Measurements from ENCODE around the gene AADACL3. TPM values are rescaled to one million over a fixed set of nuclear protein-coding genes. Genes with fewer than 3 reads are reported as not detected.
"Not testable (repeated sequence)": the region's sequence is repeated elsewhere in the genome, so short reads cannot be mapped to it uniquely, and the experiment has no call there.

The AADACL3 gene
- total RNA-seq, 1 donor from 2014 or later = not detected

DNA sequence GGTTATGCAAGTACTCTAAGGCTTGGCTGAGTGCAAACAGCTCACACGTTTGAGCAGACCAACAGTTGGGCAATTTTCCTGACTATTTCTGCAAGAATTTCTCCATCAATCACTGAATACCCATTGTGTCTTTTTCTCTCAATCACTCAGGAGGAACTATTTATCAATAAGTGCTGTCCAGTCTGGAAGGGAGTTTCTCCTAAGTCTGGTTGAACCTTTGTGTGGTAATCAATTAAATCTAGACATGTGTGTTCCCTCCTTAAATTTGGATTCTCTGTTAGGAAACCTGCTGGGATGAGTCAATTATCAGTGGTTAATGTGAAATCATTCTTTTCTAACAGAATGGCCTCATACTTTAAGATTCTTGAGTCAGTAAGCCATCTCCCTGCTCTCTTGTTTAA is 6.8 kb upstream of the AADACL3 start:
- H3K36me3 Mint-ChIP-seq (ENCODE audit: low read depth) = no peaks in the 10 kb centered on the region
- no peak for DNase-seq (ENCODE audit: low read depth, low spot score)
- H3K4me3 Mint-ChIP-seq = no peak overlapping the region
- no peak overlapping the region for H3K27ac Mint-ChIP-seq (ENCODE audit: unreplicated experiment)
- peaks cover 4% of the 10 kb centered on the region for H3K27me3 Mint-ChIP-seq (ENCODE audit: low read depth)
- TF ChIP-seq, protein P1, sequence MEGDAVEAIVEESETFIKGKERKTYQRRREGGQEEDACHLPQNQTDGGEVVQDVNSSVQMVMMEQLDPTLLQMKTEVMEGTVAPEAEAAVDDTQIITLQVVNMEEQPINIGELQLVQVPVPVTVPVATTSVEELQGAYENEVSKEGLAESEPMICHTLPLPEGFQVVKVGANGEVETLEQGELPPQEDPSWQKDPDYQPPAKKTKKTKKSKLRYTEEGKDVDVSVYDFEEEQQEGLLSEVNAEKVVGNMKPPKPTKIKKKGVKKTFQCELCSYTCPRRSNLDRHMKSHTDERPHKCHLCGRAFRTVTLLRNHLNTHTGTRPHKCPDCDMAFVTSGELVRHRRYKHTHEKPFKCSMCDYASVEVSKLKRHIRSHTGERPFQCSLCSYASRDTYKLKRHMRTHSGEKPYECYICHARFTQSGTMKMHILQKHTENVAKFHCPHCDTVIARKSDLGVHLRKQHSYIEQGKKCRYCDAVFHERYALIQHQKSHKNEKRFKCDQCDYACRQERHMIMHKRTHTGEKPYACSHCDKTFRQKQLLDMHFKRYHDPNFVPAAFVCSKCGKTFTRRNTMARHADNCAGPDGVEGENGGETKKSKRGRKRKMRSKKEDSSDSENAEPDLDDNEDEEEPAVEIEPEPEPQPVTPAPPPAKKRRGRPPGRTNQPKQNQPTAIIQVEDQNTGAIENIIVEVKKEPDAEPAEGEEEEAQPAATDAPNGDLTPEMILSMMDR (conservative IDR thresholded peaks at IDR 0.05) = no peak
- peaks cover 6% of the 10 kb centered on the region for H3K4me1 Mint-ChIP-seq
- H3K9me3 Mint-ChIP-seq = peaks cover under 1% of the 10 kb centered on the region

DNA sequence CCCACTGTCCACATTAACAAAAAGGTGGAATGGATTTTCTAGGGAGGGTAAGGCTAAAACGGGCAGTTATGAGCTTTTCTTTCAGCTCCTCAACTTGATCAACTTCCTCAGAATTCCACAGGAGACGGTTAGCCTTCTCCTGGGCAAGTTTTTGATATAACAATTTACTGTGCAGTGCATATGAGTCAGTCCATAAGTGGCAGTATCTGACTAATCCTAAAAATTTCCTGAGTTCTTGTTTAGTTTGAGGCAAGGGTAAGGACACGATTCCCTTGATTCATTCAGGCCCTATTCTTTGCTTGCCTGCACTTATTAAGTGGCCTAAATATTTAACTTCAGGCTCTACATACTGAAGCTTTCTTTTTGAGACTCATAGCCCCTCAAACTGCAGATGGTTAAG is 6.2 kb upstream of the AADACL3 start:
- Mint-ChIP-seq H3K27me3 (ENCODE audit: low read depth) (peaks cover 4% of the 10 kb centered on the region), H3K4me3 (no peak overlapping the region), H3K4me1 (peaks cover 6% of the 10 kb centered on the region), H3K36me3 (ENCODE audit: low read depth) (no peaks in the 10 kb centered on the region), H3K27ac (ENCODE audit: unreplicated experiment) (no peak overlapping the region), H3K9me3 (no peaks in the 10 kb centered on the region)
- DNase-seq (ENCODE audit: low read depth, low spot score) = no peak
- TF ChIP-seq, protein P1 (conservative IDR thresholded peaks at IDR 0.05) = no peak

DNA sequence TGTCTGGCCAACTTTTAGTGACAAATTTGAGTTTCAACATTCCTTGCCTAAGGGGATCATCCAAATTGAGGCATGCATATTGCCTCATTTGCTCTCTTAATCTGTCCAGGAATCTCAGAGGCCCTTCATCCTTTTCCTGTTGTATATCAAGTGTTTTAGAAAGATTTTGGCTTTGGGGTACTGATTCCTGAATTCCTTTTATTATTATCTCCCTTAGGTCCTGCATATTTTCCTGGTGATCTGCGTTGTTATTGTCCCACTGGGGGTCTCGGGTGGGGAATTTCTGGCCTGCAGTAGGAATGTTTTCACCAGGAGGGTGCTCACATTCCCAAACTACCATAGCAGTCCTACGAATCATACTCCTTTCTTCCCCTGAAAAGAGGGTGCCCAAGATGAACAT is 4.4 kb upstream of the AADACL3 start:
- H3K27me3 Mint-ChIP-seq (ENCODE audit: low read depth) = peaks cover 4% of the 10 kb centered on the region
- no peaks in the 10 kb centered on the region for H3K9me3 Mint-ChIP-seq
- TF ChIP-seq, protein P1 (conservative IDR thresholded peaks at IDR 0.05) = no peak
- H3K27ac Mint-ChIP-seq (ENCODE audit: unreplicated experiment) = no peak overlapping the region
- peaks cover 13% of the 10 kb centered on the region for H3K4me1 Mint-ChIP-seq
- no peak overlapping the region for H3K4me3 Mint-ChIP-seq
- no peaks in the 10 kb centered on the region for H3K36me3 Mint-ChIP-seq (ENCODE audit: low read depth)
- DNase-seq (ENCODE audit: low read depth, low spot score) = no peak

DNA sequence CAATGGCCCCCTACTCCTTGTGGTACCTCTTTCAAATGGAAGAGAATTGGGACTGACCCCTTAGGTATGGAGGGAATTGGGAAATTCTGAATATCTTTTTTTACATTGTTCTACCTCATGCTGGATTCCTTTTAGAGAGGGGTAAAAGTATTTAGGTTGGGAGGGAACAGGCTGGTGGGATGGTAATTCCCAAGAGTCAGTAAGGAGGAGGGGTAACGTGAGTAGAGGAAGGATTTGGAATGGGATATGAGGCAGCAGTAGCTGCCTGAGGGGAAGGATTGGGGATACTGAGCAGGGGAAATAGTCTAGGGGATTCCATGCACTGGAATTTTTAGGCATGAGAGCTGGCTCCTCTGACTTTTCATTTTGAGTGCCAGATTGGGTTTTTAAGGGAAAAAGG is 3.8 kb upstream of the AADACL3 start:
- Mint-ChIP-seq H3K4me3 (no peak overlapping the region), H3K27me3 (ENCODE audit: low read depth) (peaks cover 4% of the 10 kb centered on the region), H3K36me3 (ENCODE audit: low read depth) (no peaks in the 10 kb centered on the region), H3K9me3 (no peaks in the 10 kb centered on the region), H3K4me1 (peaks cover 13% of the 10 kb centered on the region), H3K27ac (ENCODE audit: unreplicated experiment) (no peak overlapping the region)
- no peak for DNase-seq (ENCODE audit: low read depth, low spot score)
- TF ChIP-seq, protein P1 (conservative IDR thresholded peaks at IDR 0.05) = no peak

DNA sequence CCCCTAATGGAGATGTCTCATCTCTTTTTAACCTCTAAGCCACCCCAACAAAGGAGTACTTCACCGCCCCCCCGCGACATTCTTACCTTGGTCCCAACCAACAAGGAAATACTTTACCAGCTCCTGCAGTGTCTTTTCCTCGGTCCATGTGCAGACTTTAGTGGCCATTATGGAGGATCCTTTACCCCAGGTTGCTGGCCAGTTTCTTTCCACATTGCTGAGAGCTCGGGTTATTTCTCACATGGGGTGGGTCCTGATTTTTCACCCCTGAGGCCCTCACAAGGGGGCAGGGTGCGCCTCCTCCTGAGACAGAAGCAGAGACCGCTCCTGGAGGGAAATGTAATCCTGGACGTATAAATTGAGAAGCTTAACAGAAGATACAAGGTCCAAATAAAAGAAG is 3.0 kb upstream of the AADACL3 start:
- Mint-ChIP-seq H3K27ac (ENCODE audit: unreplicated experiment) (no peak overlapping the region), H3K36me3 (ENCODE audit: low read depth) (no peaks in the 10 kb centered on the region), H3K4me1 (peaks cover 20% of the 10 kb centered on the region), H3K9me3 (no peaks in the 10 kb centered on the region), H3K27me3 (ENCODE audit: low read depth) (peaks cover 4% of the 10 kb centered on the region), H3K4me3 (no peak overlapping the region)
- TF ChIP-seq, protein P1 (conservative IDR thresholded peaks at IDR 0.05) = no peak
- no peak for DNase-seq (ENCODE audit: low read depth, low spot score)

DNA sequence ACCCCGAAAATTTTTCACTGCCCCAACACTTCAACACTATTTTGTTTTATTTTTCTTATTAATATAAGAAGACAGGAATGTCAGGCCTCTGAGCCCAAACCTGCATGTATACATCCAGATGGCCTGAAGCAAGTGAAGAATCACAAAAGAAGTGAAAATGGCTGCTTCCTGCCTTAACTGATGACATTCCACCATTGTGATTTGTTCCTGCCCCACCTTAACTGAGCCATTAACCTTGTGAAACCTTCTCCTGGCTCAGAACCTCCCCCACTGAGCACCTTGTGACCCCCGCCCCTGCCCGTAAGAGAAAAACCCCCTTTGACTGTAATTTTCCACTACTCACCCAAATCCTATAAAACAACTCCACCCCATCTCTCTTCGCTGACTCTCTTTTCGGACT is 2.3 kb upstream of the AADACL3 start:
- not testable (repeated sequence) for H3K4me3 Mint-ChIP-seq; H3K27ac Mint-ChIP-seq (ENCODE audit: unreplicated experiment); H3K27me3 Mint-ChIP-seq (ENCODE audit: low read depth); H3K9me3 Mint-ChIP-seq; DNase-seq (ENCODE audit: low read depth, low spot score); H3K36me3 Mint-ChIP-seq (ENCODE audit: low read depth)
- H3K4me1 Mint-ChIP-seq = peaks cover 20% of the 10 kb centered on the region
